HCT116 (cell line): ENCODE measurements around the gene OFD1. TPM values are rescaled to one million over a fixed set of nuclear protein-coding genes. Genes with fewer than 3 reads are reported as not detected.

Experiments used
- ATAC-seq: fragments of 200-7000 bp; cut with Tn5 transposase; 2 replicates; pipeline ENCODE4 v1.9.1; 2020; ENCODE audit warnings: mild to moderate bottlenecking, moderate library complexity
- BruUV-seq: library from RNA; stranded (reverse); fragments of 400-500 nt; replicated peaks from 2 replicates; lab custom pipeline; 2021; lab: Mats Ljungman, UMichigan
- CTCF ChIA-PET: fragments of 300-600 bp; sonication (Branson Sonifier 250); formaldehyde crosslinking; loops from one replicate; lab custom pipeline; 2021; ENCODE audit warnings: antibody characterized with exemption; lab: Charles Lee
- POLR2A ChIA-PET: fragments of 300-600, 350-600 bp; sonication (Branson Sonifier 250); formaldehyde crosslinking; loops from one replicate; lab custom pipeline; 2021; ENCODE audit warnings: antibody characterized with exemption; lab: Charles Lee
- RAD21 ChIA-PET, 2 experiments: fragments of 300-600 bp; sonication (Branson Sonifier 250); formaldehyde crosslinking; loops; one replicate each; lab custom pipeline; 2023; ENCODE audit warnings: low total read pairs in 2 of 2; ENCODE audit not compliant: uncharacterized antibody in 2 of 2, unreplicated experiment in 2 of 2, low non-redundant PET in 1 of 2; lab: Charles Lee
- DNase-seq: peaks from one replicate; pipeline ENCODE4 v3.0.0-alpha.2; 2010; ENCODE audit warnings: low read depth, low spot score
- H2AFZ ChIP-seq: fragments of 200-600 bp; shearing (Covaris generic), sonication (generic); 2 replicates; pipeline ENCODE4 v1.6.1; 2017; ENCODE audit warnings: low read depth, mixed run types, mixed read lengths, antibody characterized with exemption, low read length; ENCODE audit not compliant: poor library complexity, severe bottlenecking
- H3K27ac ChIP-seq: 2 replicates; pipeline ENCODE4 v1.5.1; 2012; ENCODE audit warnings: low read depth, low read length
- H3K27me3 ChIP-seq: fragments of 200-600 bp; sonication (generic); 2 replicates; pipeline ENCODE4 v1.6.1; 2016; ENCODE audit warnings: mixed run types, low read length, mixed read lengths; ENCODE audit not compliant: insufficient read depth
- H3K36me3 ChIP-seq, 2 experiments: fragments of 200-500 bp in 1 of 2; fragments of 200-600 bp in 1 of 2; sonication (Bioruptor generic) in 1 of 2; sonication (generic) in 1 of 2; 2 replicates each; pipeline versions ENCODE4 v1.5.1 to v1.6.1; 2014 to 2016; ENCODE audit warnings: low read length in 2 of 2, inconsistent platforms in 1 of 2, mixed read lengths in 1 of 2, mixed run types in 1 of 2; ENCODE audit not compliant: insufficient read depth in 2 of 2, control insufficient read depth in 1 of 2
- H3K4me1 ChIP-seq, 2 experiments: fragments of 200-600 bp in 1 of 2; sonication (generic) in 1 of 2; 2 replicates each; pipeline versions ENCODE4 v1.5.1 to v1.6.1; 2012 to 2017; ENCODE audit warnings: low read length in 2 of 2, inconsistent platforms in 1 of 2, mild to moderate bottlenecking in 1 of 2, mixed read lengths in 1 of 2, mixed run types in 1 of 2, moderate library complexity in 1 of 2; ENCODE audit not compliant: insufficient read depth in 2 of 2, control insufficient read depth in 1 of 2
- H3K4me2 ChIP-seq: fragments of 200-600 bp; sonication (generic); 2 replicates; pipeline ENCODE4 v1.6.1; 2017; ENCODE audit warnings: mixed run types, low read length, mixed read lengths
- H3K4me3 ChIP-seq, 2 experiments: fragments of 200-600 bp in 1 of 2; sonication (generic) in 1 of 2; replicated peaks in 1 of 2; 2 replicates each; pipeline ENCODE4 v1.5.1; 2011 to 2016; ENCODE audit warnings: low read length in 2 of 2, control low read depth in 1 of 2, low read depth in 1 of 2, mild to moderate bottlenecking in 1 of 2, mixed read lengths in 1 of 2, mixed run types in 1 of 2
- H3K79me2 ChIP-seq: fragments of 200-600 bp; sonication (generic); 2 replicates; pipeline ENCODE4 v1.6.1; 2017; ENCODE audit warnings: mild to moderate bottlenecking, mixed run types, low read length, moderate library complexity, mixed read lengths; ENCODE audit not compliant: insufficient read depth
- H3K9ac ChIP-seq: fragments of 200-600 bp; sonication (generic); 2 replicates; pipeline ENCODE4 v1.6.1; 2016; ENCODE audit warnings: low read length, mixed read lengths
- H3K9me2 ChIP-seq: fragments of 200-600 bp; sonication (generic), shearing (Covaris generic); 2 replicates; pipeline ENCODE4 v1.6.1; 2017; ENCODE audit warnings: mixed run types, mild to moderate bottlenecking, moderate library complexity; ENCODE audit not compliant: insufficient read depth
- H3K9me3 ChIP-seq, 2 experiments: fragments of 200-500 bp in 1 of 2; fragments of 200-600 bp in 1 of 2; sonication (Bioruptor generic) in 1 of 2; sonication (generic) in 1 of 2; 2 replicates each; pipeline ENCODE4 v1.6.1; 2014 to 2017; ENCODE audit warnings: low read length in 2 of 2, mixed read lengths in 2 of 2, inconsistent platforms in 1 of 2, low read depth in 1 of 2, mild to moderate bottlenecking in 1 of 2, mixed run types in 1 of 2, moderate library complexity in 1 of 2; ENCODE audit not compliant: control insufficient read depth in 1 of 2, insufficient read depth in 1 of 2
- H4K20me1 ChIP-seq: fragments of 200-600 bp; sonication (generic), shearing (Covaris generic); 2 replicates; pipeline ENCODE4 v1.6.1; 2017; ENCODE audit warnings: mixed run types, mild to moderate bottlenecking, moderate library complexity; ENCODE audit not compliant: insufficient read depth
- CBX3 ChIP-seq: IDR thresholded peaks from 2 replicates; pipeline ENCODE4 v1.6.1; 2012; ENCODE audit warnings: low read depth
- CTCF ChIP-seq, 3 experiments: fragments of 200-600 bp in 1 of 3; sonication (generic) in 1 of 3; IDR thresholded peaks in 2 of 3; conservative IDR thresholded peaks in 1 of 3; 2 replicates each; pipeline ENCODE4 v1.5.1; 2012 to 2017; ENCODE audit warnings: low read depth in 2 of 3, low read length in 2 of 3, antibody characterized with exemption in 1 of 3, borderline replicate concordance in 1 of 3, control low read depth in 1 of 3, mild to moderate bottlenecking in 1 of 3, mixed read lengths in 1 of 3, mixed run types in 1 of 3, moderate library complexity in 1 of 3; ENCODE audit not compliant: insufficient read depth in 1 of 3
- EGR1 ChIP-seq: IDR thresholded peaks from 2 replicates; pipeline ENCODE4 v1.6.1; 2012; ENCODE audit warnings: low read depth
- EZH2phosphoT487 ChIP-seq: fragments of 200-600 bp; IDR thresholded peaks from 2 replicates; pipeline ENCODE4 v1.6.1; 2018; ENCODE audit warnings: antibody characterized with exemption, borderline replicate concordance
- MAX ChIP-seq: IDR thresholded peaks from 2 replicates; pipeline ENCODE4 v1.6.1; 2012
- POLR2A ChIP-seq: IDR thresholded peaks from 2 replicates; pipeline ENCODE4 v1.7.0; 2011; ENCODE audit warnings: borderline replicate concordance; ENCODE audit not compliant: insufficient read depth, insufficient read length; ENCODE audit errors: extremely low read depth
- RAD21 ChIP-seq: IDR thresholded peaks from 2 replicates; pipeline ENCODE4 v1.6.1; 2012; ENCODE audit warnings: low read depth, mild to moderate bottlenecking
- REST ChIP-seq: IDR thresholded peaks from 2 replicates; pipeline ENCODE4 v1.6.1; 2012; ENCODE audit warnings: low read depth
- TCF7L2 ChIP-seq: IDR thresholded peaks from 2 replicates; pipeline ENCODE4 v1.7.0; 2011; ENCODE audit warnings: borderline replicate concordance, inconsistent platforms; ENCODE audit not compliant: insufficient read depth, insufficient read length; ENCODE audit errors: extremely low read depth
- ZBTB33 ChIP-seq: IDR thresholded peaks from 2 replicates; pipeline ENCODE4 v1.6.1; 2011; ENCODE audit warnings: mild to moderate bottlenecking, low read length, moderate library complexity; ENCODE audit not compliant: insufficient replicate concordance; ENCODE audit errors: extremely low read depth
- ZFX ChIP-seq: fragments of 450-650 bp; IDR thresholded peaks from 2 replicates; pipeline ENCODE4 v1.6.1; 2017
- ZNF274 ChIP-seq: fragments of 200-500 bp; sonication (Bioruptor generic); IDR thresholded peaks from 2 replicates; pipeline ENCODE4 v1.6.1; 2014; ENCODE audit warnings: mild to moderate bottlenecking, low read depth, low read length, inconsistent platforms
- intact Hi-C: fragments of 100-400 bp; cut with micrococcal nuclease; formaldehyde crosslinking; loops from 2 replicates; pipeline ENCODE4 v1.10.0; 2022
- total RNA-seq: library from RNA; stranded (reverse); gene quantifications from one replicate; pipeline ENCODE4 v1.2.1, GENCODE V29; 2021; ENCODE audit not compliant: unreplicated experiment

The OFD1 gene
- total RNA-seq, 1 experiment from 2014 or later: 18.0 TPM

GRCh38 chrX:13776387-13776786 is 41.8 kb downstream of the OFD1 start (continued):
- TF ChIP-seq REST: no peak

- Histone ChIP-seq H3K36me3 (no peaks in the 10 kb centered on the region; a peak in 2 of 4 replicates), H3K9ac (no peak overlapping the region), H3K9me3 (no peaks in the 10 kb centered on the region), H3K4me1 (no peaks in the 10 kb centered on the region), H2AFZ (no peak overlapping the region), H3K27me3 (no peaks in the 10 kb centered on the region), H3K4me3 (no peak overlapping the region), H3K27ac (no peak overlapping the region), H3K4me2 (no peak overlapping the region), H4K20me1 (no peaks in the 10 kb centered on the region), H3K9me2 (no peaks in the 10 kb centered on the region), H3K79me2 (no peaks in the 10 kb centered on the region)
- ATAC-seq (no peak), DNase-seq (no peak)
- ChIA-PET CTCF (no interaction called here), POLR2A (no interaction called here), RAD21 (no interaction called here)
- intact Hi-C loops: no loop called here
- BruUV-seq: no TSS peak
- no peak for TF ChIP-seq EGR1
- TF ChIP-seq REST: no peak
- TF ChIP-seq CTCF (IDR thresholded peaks at IDR 0.05 in 2 of 3, conservative IDR thresholded peaks at IDR 0.05 in 1 of 3; ENCODE audit: borderline replicate concordance in 1 of 3, insufficient read depth in 1 of 3, low read depth in 2 of 3, low read length in 2 of 3): no peak
- TF ChIP-seq POLR2A: no peak
- no peak for TF ChIP-seq TCF7L2
- TF ChIP-seq MAX: no peak
- TF ChIP-seq EZH2phosphoT487: no peak
- no peak for TF ChIP-seq ZFX
- TF ChIP-seq CBX3: no peak
- no peak for TF ChIP-seq RAD21
- no peak for TF ChIP-seq ZBTB33
- TF ChIP-seq ZNF274: no peak
Measured at GRCh38 chrX:13778916-13779315, 44.4 kb downstream of the OFD1 start.
